H1 (cell line): ENCODE data around the gene EVC2. TPM values are rescaled to one million over a fixed set of nuclear protein-coding genes. Genes with fewer than 3 reads are reported as not detected.

Experiments used
- CTCF ChIA-PET: fragments of 300-600 bp; sonication (Branson Sonifier 250); formaldehyde crosslinking; loops from one replicate; lab custom pipeline; 2021; ENCODE audit not compliant: partially characterized antibody; lab: Charles Lee
- POLR2A ChIA-PET: fragments of 300-600 bp; sonication (Branson Sonifier 250); formaldehyde crosslinking; loops from one replicate; lab custom pipeline; 2021; ENCODE audit warnings: inconsistent platforms; ENCODE audit not compliant: partially characterized antibody; lab: Charles Lee
- DNase-seq, 2 experiments: peaks; one replicate each; pipeline versions ENCODE4 v3.0.0 to v3.0.0-alpha.2; 2010 to 2022; ENCODE audit warnings: low spot score in 2 of 2, low read depth in 1 of 2, mixed read lengths in 1 of 2
- FAIRE-seq: peaks from 2 replicates; lab custom pipeline; 2011; peaks lifted over from hg19 to GRCh38; lab: Jason Lieb, UNC
- H2AFZ ChIP-seq: 2 replicates; pipeline ENCODE4 v1.8.1; 2012; ENCODE audit warnings: low read length, inconsistent platforms
- H2AK5ac ChIP-seq: 2 replicates; pipeline ENCODE4 v1.6.1; 2013; ENCODE audit warnings: low read depth, low read length
- H2BK120ac ChIP-seq: replicated peaks from 2 replicates; pipeline ENCODE3; 2013; ENCODE audit warnings: low read depth, low read length, inconsistent platforms
- H2BK12ac ChIP-seq: 2 replicates; pipeline ENCODE4 v1.6.1; 2013; ENCODE audit warnings: low read depth, low read length
- H2BK15ac ChIP-seq: 2 replicates; pipeline ENCODE4 v1.6.1; 2013; ENCODE audit warnings: low read length
- H2BK20ac ChIP-seq: 2 replicates; pipeline ENCODE4 v1.6.1; 2013; ENCODE audit warnings: low read length
- H2BK5ac ChIP-seq: 2 replicates; pipeline ENCODE4 v1.6.1; 2013; ENCODE audit warnings: low read depth, low read length
- H3K14ac ChIP-seq: 2 replicates; pipeline ENCODE4 v1.6.1; 2013; ENCODE audit warnings: inconsistent platforms; ENCODE audit not compliant: insufficient read length
- H3K18ac ChIP-seq: 2 replicates; pipeline ENCODE4 v1.6.1; 2013; ENCODE audit warnings: low read length; ENCODE audit errors: extremely low read depth
- H3K23ac ChIP-seq: 2 replicates; pipeline ENCODE4 v1.6.1; 2013; ENCODE audit warnings: inconsistent platforms; ENCODE audit not compliant: insufficient read length
- H3K23me2 ChIP-seq: 2 replicates; pipeline ENCODE4 v1.6.1; 2013; ENCODE audit warnings: low read depth, low read length
- H3K27ac ChIP-seq: 2 replicates; pipeline ENCODE4 v1.6.1; 2011; ENCODE audit warnings: low read depth, low read length, inconsistent platforms
- H3K27me3 ChIP-seq, 4 experiments: replicated peaks in 1 of 4; 1 replicate in 1 of 4; 2 replicates in 3 of 4; pipeline versions ENCODE4 v1.6.1 to v1.8.1; 2011 to 2013; ENCODE audit warnings: low read length in 3 of 4, mild to moderate bottlenecking in 3 of 4, inconsistent platforms in 2 of 4, mixed read lengths in 2 of 4, moderate library complexity in 1 of 4; ENCODE audit not compliant: control insufficient read depth in 3 of 4, insufficient read depth in 3 of 4; ENCODE audit errors: extremely low read depth in 1 of 4
- H3K36me3 ChIP-seq, 4 experiments: 2 replicates each; pipeline versions ENCODE4 v1.6.1 to v1.8.1; 2011 to 2013; ENCODE audit warnings: mild to moderate bottlenecking in 4 of 4, low read length in 3 of 4, moderate library complexity in 2 of 4, control low read depth in 1 of 4, inconsistent platforms in 1 of 4; ENCODE audit not compliant: insufficient read depth in 4 of 4, control insufficient read depth in 2 of 4
- H3K4ac ChIP-seq: replicated peaks from 2 replicates; pipeline ENCODE3; 2013; ENCODE audit warnings: low read length, low read depth, mixed read lengths, inconsistent platforms; ENCODE audit not compliant: insufficient read length
- H3K4me1 ChIP-seq, 4 experiments: replicated peaks in 1 of 4; 1 replicate in 1 of 4; 2 replicates in 3 of 4; pipeline versions ENCODE4 v1.6.1 to v1.8.1; 2011 to 2013; ENCODE audit warnings: low read length in 3 of 4, inconsistent platforms in 2 of 4, mixed read lengths in 1 of 4; ENCODE audit not compliant: insufficient read depth in 4 of 4, control insufficient read depth in 3 of 4
- H3K4me2 ChIP-seq, 2 experiments: 2 replicates each; pipeline versions ENCODE4 v1.6.1 to v1.8.1; 2011 to 2013; ENCODE audit warnings: low read depth in 2 of 2, low read length in 2 of 2, control low read depth in 1 of 2, inconsistent platforms in 1 of 2, mild to moderate bottlenecking in 1 of 2; ENCODE audit not compliant: insufficient read depth in 1 of 2
- H3K4me3 ChIP-seq, 4 experiments: fragments of 200-600, 300-600 bp in 1 of 4; sonication (generic), shearing (Covaris generic), sonication (Bioruptor Twin) in 1 of 4; 2 replicates each; pipeline versions ENCODE4 v1.5.1 to v1.8.1; 2011 to 2016; ENCODE audit warnings: low read length in 4 of 4, low read depth in 3 of 4, control low read depth in 2 of 4, inconsistent platforms in 2 of 4, mild to moderate bottlenecking in 2 of 4, mixed read lengths in 1 of 4, moderate library complexity in 1 of 4; ENCODE audit not compliant: insufficient read depth in 2 of 4; ENCODE audit errors: extremely low read depth in 1 of 4
- H3K56ac ChIP-seq: replicated peaks from 2 replicates; pipeline ENCODE3; 2013; ENCODE audit warnings: low read depth, mild to moderate bottlenecking, mixed read lengths, low read length, inconsistent platforms; ENCODE audit not compliant: insufficient read length
- H3K79me1 ChIP-seq: 2 replicates; pipeline ENCODE4 v1.6.1; 2013; ENCODE audit warnings: low read depth, low read length, control low read depth
- H3K79me2 ChIP-seq, 2 experiments: 2 replicates each; pipeline versions ENCODE4 v1.6.1 to v1.8.1; 2012 to 2013; ENCODE audit warnings: low read length in 2 of 2, mild to moderate bottlenecking in 2 of 2, inconsistent platforms in 1 of 2; ENCODE audit not compliant: insufficient read depth in 2 of 2, control insufficient read depth in 1 of 2
- H3K9ac ChIP-seq, 4 experiments: replicated peaks in 1 of 4; 1 replicate in 1 of 4; 2 replicates in 3 of 4; pipeline versions ENCODE4 v1.6.1 to v1.8.1; 2011 to 2013; ENCODE audit warnings: low read depth in 3 of 4, low read length in 3 of 4, control low read depth in 2 of 4, mild to moderate bottlenecking in 2 of 4, moderate library complexity in 2 of 4, inconsistent platforms in 1 of 4; ENCODE audit errors: extremely low read depth in 1 of 4
- H3K9me3 ChIP-seq, 2 experiments: 2 replicates each; pipeline versions ENCODE4 v1.6.1 to v1.8.1; 2012 to 2013; ENCODE audit warnings: mild to moderate bottlenecking in 2 of 2, moderate library complexity in 2 of 2, control low read depth in 1 of 2, inconsistent platforms in 1 of 2, low read depth in 1 of 2, low read length in 1 of 2, mixed read lengths in 1 of 2; ENCODE audit not compliant: insufficient read depth in 2 of 2
- H4K20me1 ChIP-seq, 2 experiments: replicated peaks in 1 of 2; 2 replicates each; pipeline versions ENCODE3 to v1.8.1; 2011 to 2013; ENCODE audit warnings: inconsistent platforms in 2 of 2, low read length in 2 of 2, mild to moderate bottlenecking in 1 of 2; ENCODE audit not compliant: insufficient read depth in 2 of 2, control insufficient read depth in 1 of 2
- H4K5ac ChIP-seq: 2 replicates; pipeline ENCODE4 v1.6.1; 2013; ENCODE audit warnings: low read length, low read depth, mixed read lengths, inconsistent platforms; ENCODE audit not compliant: insufficient read length
- H4K8ac ChIP-seq: 2 replicates; pipeline ENCODE4 v1.8.0; 2013; ENCODE audit warnings: mild to moderate bottlenecking, moderate library complexity, low read length, inconsistent platforms; ENCODE audit not compliant: insufficient read depth; ENCODE audit errors: extremely low read depth
- H4K91ac ChIP-seq: replicated peaks from 2 replicates; pipeline ENCODE3; 2013; ENCODE audit warnings: low read length, mixed read lengths, inconsistent platforms; ENCODE audit not compliant: insufficient read length
- ZNF274 ChIP-seq: IDR thresholded peaks from 2 replicates; pipeline ENCODE4 v1.7.0; 2012; ENCODE audit warnings: low read length, borderline replicate concordance; ENCODE audit errors: extremely low read depth
- WGBS, 2 experiments: shearing (Covaris generic) in 1 of 2; methylation state at CpG; one replicate each; pipeline versions ENCODE4 v1.1.6 to v1.1.7; 2013 to 2015; ENCODE audit warnings: low lambda C conversion rate in 2 of 2, mixed read lengths in 2 of 2, inconsistent platforms in 1 of 2, low coverage in 1 of 2, missing lambda C conversion rate in 1 of 2; ENCODE audit not compliant: insufficient replicate concordance in 2 of 2, insufficient coverage in 1 of 2, insufficient read length in 1 of 2; ENCODE audit errors: extremely low coverage in 1 of 2, missing lambda C conversion rate in 1 of 2; 5-methylcytosine and 5-hydroxymethylcytosine counted together
- polyA plus RNA-seq, 7 experiments: library from polyadenylated mRNA; depleted of rRNA in 3 of 7; stranded (reverse) in 5 of 7; unstranded in 2 of 7; fragments of >200 nt in 5 of 7; fragments of 200-250 nt in 2 of 7; gene quantifications; 1 replicate in 5 of 7; 2 replicates in 1 of 7; 4 replicates in 1 of 7; pipeline versions ENCODE4 v1.2.1 to v1.2.3, GENCODE V29; 2011 to 2013; ENCODE audit warnings: missing spikeins in 2 of 7, mixed read lengths in 2 of 7
- total RNA-seq: library from RNA; stranded (reverse); fragmentation: NEBNext Ultra II Directional; extraction: Animal tissue kit (Norgen Biotek cat#: 25700); gene quantifications from 2 replicates; pipeline ENCODE4 v1.2.1, GENCODE V29; 2021

EVC2 gene
- total and polyA plus RNA-seq, 2 of the 8 experiments (the other 6 are each of a cell fraction or from before 2014, with no cell fraction given) = 0.73 to 5.9 TPM

- FAIRE-seq (no peak), DNase-seq (no peak)
- CTCF ChIA-PET = no interaction called here
- no peaks in the 10 kb centered on the region for H3K9me3 ChIP-seq
- WGBS, 2 experiments = 80 to 100% methylated on average over 1 to 3 of the region's 3 CpGs
- no peak overlapping the region for H4K5ac ChIP-seq
- H4K20me1 ChIP-seq = peaks cover 0 to 5% of the 10 kb centered on the region in 2 experiments
- POLR2A ChIA-PET = no interaction called here
- H2BK120ac ChIP-seq = no peak overlapping the region
- no peak overlapping the region for H2BK15ac ChIP-seq
- no peaks in the 10 kb centered on the region for H3K79me2 ChIP-seq
- H3K56ac ChIP-seq = no peak overlapping the region
- peaks cover 0 to 8% (median 5%) of the 10 kb centered on the region in 4 experiments; a peak in 3 of 8 replicates for H3K36me3 ChIP-seq
- H3K18ac ChIP-seq = no peak overlapping the region
- no peak overlapping the region for H3K14ac ChIP-seq
- no peak overlapping the region for H2BK5ac ChIP-seq
- H2BK20ac ChIP-seq = no peak overlapping the region
- H2AFZ ChIP-seq = no peak overlapping the region
- no peak overlapping the region for H3K4me2 ChIP-seq
- no peak overlapping the region for H3K4me3 ChIP-seq
- peaks cover 6% of the 10 kb centered on the region; the same call in 1 of the 2 replicates for H3K23me2 ChIP-seq
- no peaks in the 10 kb centered on the region for H3K79me1 ChIP-seq
- no peak overlapping the region for H4K8ac ChIP-seq
- no peak overlapping the region for H2AK5ac ChIP-seq
- no peaks in the 10 kb centered on the region for H3K27me3 ChIP-seq
- no peak overlapping the region for H3K4ac ChIP-seq
- no peak overlapping the region for H2BK12ac ChIP-seq
- no peak overlapping the region for H3K27ac ChIP-seq
- no peak for TF ChIP-seq ZNF274
- H3K4me1 ChIP-seq = peaks cover 0 to 3% (median 2%) of the 10 kb centered on the region in 4 experiments; a peak in 2 of 7 replicates
- H4K91ac ChIP-seq = no peak overlapping the region
- no peak overlapping the region for H3K23ac ChIP-seq
- H3K9ac ChIP-seq = no peak overlapping the region
These were observed 68.3 kb downstream of the EVC2 start for GRCh38 chr4:5640096-5640495.
